ENCODE results near the gene IFT80.

GRCh38 chr3:160330690-160331089 lies 68.3 kb downstream of the IFT80 start:
- TF ChIP-seq CTCF (conservative IDR thresholded peaks at IDR 0.05; ENCODE audit: low read depth in 2 of 2): no peak
- no peak for TF ChIP-seq EZH2 (IDR thresholded peaks at IDR 0.05; ENCODE audit: low read depth, unreplicated experiment)
- no peak for TF ChIP-seq STAT1 (IDR thresholded peaks at IDR 0.05; ENCODE audit: unreplicated experiment)
- TF ChIP-seq POLR2AphosphoS5 (IDR thresholded peaks at IDR 0.05; ENCODE audit: low read depth): no peak

Measured in GM23338 (cell line).